NCI-H1048 (cell line): ENCODE data around the gene LRTM1.

ENCODE experiments used
- DNase-seq: peaks from one replicate; lab custom pipeline; 2025; lab: John Stamatoyannopoulos, UW

LRTM1 gene

DNA sequence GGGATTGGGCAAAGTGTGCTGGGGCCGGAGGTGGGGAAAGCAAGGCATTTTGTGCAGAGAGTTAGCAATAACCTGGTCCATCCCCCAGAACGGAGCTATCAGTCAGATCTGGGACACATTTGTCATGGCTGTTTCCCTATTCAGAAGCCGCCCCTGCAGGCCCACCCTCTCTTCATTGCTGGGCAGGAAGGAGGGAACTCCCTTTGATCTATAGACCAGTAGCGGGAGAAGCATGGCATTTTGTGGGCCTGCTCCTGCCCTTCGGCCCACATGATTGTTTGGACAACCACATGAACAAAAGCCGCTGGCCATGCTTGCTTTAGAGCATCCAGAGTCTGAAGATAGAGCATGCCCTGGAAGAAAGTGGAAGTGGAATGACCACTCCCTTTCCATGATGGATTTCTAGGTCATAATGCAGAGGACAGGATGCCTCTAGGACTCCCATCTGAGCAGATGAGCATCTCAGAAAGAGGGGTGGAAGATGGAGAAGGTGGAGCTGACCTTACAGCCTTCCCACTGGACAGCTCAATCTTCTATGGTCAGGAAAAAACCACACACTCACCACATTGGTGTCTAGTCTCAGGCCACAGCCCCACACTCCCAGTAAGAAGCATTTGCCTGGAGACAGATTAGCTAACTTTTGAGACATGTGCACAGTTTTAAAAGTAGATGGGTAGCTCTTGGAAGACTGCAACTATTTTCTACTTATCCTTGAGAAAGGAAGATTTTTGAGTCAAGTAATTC, 11.9 kb upstream of the LRTM1 start:
- no peak for DNase-seq

DNA sequence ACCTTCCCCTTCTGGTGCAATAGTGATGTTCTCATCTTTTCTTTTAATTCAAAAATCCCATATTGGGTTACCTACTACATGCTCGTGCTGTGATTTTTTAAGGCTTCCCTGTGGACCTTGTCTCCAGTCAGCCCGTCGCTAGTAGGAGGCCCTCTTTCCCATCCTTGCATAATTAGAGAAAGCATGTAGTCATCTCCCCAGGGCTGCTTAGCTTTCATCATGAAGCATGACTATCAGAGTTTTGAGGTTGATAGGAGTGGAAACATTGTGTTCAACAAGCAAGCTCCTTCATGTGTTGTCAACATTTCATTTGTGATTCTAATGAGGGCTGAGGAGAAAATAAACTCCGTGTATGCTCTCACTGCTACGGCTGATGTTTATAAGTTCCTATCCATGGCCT, 8.7 kb upstream of the LRTM1 start:
- no peak for DNase-seq

DNA sequence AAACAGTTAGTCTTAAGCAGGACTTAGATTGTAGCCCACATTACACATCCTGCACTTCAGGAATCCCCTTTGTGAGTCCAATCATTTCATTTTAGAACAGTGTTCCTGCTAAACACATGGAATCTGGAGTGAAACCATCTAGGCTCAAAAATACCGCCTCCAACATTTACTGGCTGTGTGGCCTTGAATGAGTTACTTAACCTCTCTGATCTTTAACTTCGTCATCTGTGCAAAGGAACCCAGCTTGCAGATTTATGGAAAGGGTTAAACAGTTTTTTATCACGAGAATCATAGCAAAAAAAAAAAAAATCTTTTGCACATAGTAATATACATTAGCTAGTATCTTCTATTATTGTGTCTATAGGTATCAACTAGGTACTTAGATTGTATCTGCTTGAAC, 8.0 kb upstream of the LRTM1 start:
- DNase-seq, result no peak

DNA sequence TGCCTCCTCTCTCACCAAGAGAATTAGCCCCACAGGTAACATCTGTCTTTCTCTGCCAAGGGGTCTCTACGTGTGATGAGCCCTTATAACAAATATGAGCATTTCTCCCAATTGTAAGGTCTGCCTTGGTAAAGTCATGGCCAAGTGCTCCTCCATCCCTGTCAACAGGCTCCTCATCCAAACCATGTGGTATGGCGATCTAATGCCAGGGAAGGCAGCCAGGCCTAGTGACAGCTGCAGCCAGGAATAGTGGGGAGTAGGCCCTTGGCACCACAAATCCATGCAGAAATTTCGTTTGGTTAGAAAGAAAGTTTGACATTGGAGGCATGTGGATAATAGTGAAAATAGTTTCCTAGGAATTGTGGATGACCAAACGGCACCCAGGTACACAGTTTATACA, 4.7 kb upstream of the LRTM1 start:
- no peak for DNase-seq

DNA sequence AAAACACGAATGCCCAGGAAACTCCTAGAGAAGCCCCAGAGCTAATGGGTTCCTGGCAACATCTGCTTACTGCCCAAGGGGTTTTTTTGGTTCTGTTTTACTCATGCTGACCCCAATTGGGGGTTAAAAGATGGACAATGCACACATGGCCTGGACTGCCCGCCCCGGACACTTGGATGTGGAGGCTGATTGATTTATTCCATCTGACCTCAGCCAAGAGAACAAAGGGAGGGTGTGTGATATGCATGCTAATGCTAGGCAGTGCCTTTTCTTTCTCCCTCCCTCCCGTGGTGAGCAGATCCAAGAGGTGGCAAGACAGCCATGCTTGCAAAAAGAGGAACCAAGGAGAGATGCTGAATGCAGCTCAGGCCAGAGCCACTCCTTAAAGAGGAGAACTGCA, 3.3 kb upstream of the LRTM1 start:
- DNase-seq, result no peak

DNA sequence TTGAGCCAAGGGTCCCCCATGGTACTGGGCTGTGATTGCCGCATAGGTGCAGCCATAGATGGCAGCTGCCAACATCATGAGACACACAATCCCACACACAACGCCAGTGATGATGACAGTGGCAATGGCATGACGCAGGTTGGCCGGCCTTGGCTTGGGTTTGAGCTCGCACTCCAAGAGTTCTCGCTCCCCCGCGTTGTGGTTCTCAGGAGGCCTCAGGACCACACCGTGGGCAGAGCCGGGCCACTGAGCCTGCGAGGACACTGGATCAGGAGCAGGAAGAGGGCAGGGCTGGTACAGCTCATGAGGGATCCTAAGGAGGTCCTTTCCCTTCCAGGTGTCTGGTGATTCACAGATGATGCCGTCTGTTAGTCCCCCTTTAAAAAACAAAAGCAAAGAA, 9.3 kb downstream of the LRTM1 start:
- DNase-seq, result no peak

DNA sequence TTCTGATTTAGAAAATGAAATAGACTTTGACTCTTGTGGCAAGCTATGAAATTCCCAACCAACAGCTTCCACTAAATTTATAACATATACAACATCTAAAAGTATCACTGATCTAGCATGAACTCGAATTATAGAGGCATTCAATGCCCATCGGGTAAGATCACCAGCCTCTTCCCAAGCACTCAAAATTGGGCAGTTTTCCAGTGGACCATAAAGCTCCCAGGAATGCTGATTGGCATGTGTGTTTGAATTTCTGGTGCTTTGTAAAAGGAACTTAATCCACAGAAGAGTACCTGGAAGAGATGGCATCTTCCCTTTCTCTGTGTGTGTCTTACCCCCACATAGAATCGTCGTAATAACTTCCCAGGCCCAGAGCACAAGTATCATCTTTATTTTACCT, 10.0 kb downstream of the LRTM1 start:
- no peak for DNase-seq

DNA sequence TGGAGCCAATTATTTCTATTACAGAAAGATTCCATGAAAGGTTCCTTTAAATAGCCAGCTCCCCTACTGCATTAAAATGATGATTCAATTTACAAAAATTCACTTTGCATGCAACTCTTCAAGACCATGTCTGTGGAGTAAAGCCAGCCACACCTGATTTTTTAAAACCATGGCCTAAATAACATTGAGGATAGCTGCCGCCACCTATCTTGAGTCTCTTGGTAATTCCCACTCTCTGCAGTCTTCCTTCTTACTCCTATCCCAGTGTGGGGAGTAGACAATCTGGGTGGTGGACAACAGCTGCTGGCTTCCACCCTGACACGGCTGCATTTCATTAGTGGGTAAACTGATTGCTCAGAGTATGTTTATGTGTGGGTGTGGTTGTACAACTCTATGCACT, 10.7 kb downstream of the LRTM1 start:
- no peak for DNase-seq

DNA sequence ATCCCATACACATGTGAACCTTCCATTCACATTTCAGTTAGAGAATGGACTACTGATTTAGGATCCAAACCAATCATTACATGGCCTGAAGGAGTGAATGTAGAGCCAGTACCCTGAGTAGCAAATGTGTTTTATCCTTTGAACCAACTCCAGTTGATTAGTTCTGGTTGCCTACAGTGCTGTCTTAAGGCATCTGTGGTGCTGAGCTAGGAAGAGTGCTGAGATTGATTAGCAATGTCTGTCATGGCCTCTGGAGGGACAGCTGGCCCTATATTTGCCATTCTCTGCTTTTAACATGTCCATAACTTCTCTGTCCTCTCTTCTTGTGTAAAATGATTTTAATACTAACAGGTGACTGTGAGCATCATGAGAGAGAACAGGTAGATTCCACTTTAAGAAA, 11.1 kb downstream of the LRTM1 start:
- no peak for DNase-seq

DNA sequence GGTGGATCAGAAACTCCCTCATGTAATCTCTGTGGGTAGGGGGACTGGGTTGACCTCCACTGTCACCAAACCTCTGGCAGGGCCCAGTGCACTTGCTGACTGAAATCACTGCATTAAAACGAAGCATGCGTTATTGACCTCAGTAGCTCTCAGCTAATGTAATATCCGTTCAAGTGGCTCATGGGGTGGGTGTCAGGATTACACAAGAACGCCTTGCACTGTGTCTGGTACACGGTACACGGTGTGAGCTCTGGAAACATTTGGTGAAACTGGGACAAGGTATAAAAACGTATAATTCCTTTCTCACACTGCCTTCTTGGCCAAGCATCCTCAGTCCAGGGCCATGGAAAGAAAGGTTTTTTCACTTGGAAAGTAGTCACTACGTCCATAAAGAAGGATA, 11.9 kb downstream of the LRTM1 start:
- DNase-seq, result no peak

DNA sequence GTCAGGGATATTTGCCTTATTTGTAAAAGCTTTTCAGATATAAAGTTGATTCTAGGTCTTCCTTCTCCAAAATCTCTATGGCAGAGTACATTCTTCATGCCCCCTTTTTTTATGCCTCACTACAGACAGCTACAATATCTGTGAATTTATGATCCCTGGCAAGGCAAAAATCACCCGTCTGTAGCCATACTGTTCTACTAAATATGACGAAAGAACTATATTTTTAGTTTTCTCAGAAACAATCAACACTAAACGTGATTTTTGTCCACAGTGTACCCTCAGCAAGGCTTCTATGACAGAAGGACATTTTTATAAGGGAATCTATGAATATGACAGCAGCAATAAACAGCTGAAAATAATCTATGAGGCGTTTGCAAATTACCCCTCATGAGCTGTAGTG, 12.7 kb downstream of the LRTM1 start:
- no peak for DNase-seq

DNA sequence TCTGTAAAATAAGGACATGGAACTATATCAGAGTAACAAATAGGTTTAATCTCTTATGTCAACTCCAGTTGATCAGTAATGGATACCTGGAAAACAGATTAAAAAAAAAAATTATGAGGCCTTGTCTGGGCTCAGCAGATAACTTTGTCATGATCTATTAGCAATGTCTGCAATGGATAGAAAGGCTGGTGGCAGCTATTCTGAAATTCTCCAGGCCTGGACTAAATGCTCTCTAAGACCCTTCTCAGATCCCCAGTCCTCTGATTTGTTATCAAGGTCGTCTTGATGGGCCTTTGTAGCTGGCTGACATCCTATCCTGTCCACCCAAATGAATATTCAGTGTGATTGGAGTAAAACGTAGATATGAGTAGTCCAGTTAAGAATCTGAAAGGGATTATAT, 13.7 kb downstream of the LRTM1 start:
- DNase-seq, result no peak

DNA sequence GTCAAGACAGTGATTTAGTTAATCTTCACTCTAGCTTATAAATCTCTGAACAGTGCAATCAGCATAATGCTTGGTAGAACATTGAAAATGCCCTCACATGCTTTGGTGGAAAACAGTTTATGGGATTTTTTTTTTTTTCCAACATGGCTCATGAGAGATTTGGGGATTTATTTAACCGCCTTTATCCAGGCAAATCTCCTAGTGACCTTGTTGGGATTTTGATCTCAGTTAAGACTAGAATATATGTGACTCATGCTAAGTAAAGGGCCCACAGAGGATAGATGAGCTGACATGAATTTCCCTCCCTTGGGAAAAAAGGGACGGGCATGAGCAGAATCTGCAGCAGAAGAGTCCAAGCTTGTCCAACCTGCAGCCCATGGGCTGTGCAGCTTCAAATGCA, 18.7 kb downstream of the LRTM1 start:
- DNase-seq, result no peak

DNA sequence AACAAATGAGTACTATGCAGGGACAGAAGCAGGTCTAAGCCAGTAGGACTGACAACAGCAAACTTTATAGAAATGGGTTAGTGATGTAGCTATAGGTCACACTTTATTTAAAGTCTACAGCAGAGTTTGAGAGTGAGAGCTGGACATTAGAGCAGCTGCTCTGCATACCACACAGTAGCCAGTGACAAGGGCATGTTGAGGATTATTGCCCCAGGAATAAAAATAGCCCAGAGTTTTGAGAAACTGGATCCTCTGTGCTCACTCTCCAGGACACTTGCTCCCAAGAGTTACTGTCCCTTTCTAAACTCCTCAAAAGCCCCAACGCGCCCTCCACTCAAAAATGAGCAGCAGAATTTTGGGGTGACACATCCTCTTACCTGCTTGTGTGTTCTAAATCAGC, 21.1 kb downstream of the LRTM1 start:
- no peak for DNase-seq

DNA sequence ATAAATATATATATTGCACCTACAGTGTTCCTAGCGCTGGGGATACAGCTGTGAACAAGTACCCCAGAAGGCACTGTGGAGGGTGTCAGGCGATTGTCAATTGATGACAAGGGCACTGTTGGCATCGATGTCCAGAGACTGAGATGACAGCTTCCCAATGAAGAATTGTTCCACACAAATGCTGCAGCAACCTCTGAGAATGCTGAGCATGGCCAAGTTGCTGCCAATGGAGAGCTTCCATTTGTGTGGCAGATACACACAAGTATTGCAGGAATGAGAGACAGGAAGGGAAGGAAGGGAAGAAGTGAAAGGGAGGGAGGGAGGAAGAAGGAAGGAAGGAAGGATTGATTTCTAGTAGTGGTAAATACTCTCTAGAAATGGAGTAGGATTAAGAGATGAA, 21.9 kb downstream of the LRTM1 start:
- no peak for DNase-seq

DNA sequence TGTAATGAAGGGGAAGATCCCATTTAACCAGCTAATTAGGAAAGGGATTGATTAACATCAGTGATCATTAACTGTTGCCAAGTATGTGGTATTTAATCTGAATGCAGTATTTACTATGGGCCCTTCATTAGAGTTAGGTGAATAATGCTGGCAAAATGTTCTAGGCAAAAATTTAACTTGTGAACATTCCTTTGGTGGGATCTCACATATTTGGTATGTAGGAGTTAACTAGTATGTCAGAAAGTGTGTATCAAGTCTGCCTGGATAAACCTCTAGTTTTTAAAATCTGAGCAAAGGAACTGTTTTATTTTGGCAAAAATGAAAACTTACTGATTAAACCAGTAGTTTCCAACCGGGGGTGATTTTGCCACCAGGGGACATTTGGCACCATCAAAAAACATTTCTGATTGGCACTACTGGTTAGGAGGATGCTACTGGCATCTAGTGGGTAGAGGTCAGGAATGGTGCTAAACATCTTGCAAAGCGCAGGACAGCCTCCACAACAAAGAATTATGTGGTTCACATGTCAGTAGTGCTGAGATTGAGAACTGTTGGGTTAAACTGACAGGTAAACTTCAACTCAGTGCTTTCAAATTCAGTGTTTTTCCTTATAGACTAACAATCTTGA, 22.5 kb downstream of the LRTM1 start:
- DNase-seq, result no peak

DNA sequence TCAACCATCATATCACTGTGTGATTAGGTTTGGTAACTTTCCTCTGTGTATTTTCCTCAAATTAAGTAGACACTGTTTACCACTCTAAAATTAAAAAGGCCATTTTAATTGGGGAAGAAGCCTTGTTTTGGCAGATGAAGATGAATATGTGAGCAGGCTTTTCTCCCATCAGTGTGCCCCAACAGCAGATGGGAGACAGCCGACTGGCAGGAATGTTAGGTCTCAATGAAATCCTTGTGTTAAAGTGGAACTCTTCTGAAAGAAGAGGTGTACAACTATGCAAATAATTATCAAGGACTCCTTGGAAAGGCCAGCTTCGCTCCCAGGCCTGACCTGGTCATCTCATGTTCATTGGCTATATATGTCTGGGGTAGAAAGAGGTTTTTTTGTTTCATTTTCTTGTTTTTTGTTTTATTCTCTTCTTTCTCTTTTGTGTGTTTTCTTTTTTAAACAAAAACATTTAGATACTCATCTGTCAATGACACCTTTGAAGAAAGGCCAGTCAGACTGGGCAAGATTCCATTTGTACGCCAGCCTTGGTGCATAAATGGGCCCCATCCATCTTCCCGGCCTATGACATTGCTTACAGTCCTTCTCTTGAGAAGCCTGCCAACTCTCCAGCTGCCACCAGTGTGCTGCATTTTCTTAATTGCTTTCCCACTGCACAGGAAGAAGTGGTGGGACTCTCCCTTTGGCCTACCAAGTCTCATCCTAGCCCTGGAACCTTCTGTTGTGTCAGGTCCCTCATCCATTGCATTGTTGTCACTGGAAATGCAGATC, 25.8 kb downstream of the LRTM1 start:
- DNase-seq, result no peak

DNA sequence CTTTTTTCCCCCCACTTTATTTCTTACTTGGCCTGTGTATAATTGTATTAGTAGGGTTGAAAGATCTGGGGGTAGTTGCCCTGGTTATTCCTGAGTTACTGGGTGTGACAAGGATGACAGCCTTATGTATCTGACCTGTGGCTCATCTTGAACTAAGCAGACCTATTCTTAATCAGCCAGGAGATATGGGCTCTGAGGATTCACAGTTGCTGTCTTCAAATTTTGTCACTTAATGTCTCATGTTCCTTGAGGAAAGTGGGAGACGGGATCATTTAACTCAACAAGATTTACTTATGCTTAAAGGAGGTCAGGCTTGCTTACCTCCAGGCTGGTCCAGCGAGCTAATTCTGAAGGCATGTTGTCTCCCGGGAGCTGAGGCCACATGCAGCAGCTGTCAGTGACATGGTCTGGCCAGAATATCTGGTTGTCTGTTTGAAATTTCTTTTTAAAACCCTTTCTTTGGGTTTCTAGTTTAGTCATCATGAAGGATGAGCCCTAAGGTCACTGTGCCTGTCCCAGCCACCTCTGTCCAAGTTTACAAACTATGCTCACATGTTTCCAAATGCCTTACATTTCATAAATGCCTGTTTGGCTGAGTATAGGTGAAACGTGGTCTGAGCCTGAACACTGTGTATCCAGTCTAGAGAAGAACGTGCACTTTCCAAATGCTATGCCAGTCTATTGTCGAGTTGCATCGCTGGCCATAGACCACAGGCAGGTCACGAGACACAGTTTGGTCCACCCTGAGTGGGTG, 26.8 kb downstream of the LRTM1 start:
- DNase-seq, result no peak

DNA sequence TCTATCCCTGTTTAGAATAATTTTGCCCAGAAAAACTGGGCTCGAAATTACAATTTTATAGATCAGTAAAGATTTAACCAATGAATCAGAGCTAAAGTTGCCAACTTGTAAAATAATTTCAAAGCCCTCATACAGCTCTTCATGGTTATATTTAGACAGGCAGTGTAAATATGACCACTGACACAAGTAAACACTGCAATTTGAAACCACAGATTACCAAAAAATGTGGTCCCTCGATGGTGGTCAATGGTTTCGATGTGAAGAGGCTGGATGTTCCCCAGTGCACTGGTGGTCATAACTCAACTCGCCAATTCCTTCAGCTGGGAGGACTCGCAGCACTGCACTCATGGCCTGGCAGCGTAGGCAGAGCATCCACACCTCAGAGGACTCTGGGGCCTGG, 28.6 kb downstream of the LRTM1 start:
- DNase-seq, result no peak

DNA sequence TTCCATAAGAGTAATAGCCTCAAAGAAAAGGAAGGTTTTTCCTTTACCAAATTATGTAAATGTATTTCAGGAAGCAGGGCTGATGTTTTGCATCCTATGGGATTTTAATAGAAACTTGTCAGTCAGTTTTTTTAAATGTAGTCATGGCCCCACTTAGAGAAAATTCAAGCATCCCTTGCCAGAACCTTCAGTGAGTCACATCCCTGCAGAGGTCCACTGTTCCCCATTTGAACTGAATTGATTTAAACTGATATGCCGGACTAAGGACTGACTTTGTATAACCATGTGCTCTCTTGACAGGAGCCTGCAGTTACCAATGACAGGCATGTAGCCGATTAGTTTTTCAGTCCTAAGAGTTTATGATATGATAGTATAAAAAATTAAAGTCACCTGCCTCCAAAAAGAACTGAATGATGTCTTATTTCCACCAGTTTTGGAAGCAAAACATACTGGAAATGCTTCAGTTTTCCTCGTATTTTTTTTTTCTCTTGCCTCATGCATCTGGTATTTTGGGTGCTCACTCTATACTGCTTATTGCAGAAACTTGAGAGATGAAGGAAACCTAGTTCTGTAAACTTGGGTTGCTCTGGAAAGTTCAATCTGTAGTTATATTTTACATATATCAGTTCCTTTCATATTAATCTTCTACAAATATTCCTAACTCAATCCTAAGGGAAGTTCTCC, 30.7 kb downstream of the LRTM1 start:
- DNase-seq, result no peak

DNA sequence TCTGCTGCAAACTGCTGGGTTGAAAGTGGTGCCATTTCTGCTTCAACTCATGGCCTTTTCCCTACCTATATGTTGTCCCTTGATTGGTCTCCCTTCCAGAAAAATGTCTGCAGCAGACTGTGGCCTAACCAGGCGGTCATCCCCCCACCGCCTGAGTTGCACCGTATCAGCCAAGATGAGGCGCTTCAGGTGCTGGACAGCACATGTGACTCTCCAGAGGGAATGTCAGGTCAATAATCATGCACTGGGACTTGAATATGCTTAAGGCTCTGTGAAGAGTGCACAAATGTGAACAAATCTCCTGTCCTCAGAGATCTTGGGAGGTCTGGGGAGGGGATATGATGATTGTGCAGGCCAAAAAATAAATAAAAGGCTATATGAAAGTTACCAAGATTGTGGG, 32.2 kb downstream of the LRTM1 start:
- no peak for DNase-seq

DNA sequence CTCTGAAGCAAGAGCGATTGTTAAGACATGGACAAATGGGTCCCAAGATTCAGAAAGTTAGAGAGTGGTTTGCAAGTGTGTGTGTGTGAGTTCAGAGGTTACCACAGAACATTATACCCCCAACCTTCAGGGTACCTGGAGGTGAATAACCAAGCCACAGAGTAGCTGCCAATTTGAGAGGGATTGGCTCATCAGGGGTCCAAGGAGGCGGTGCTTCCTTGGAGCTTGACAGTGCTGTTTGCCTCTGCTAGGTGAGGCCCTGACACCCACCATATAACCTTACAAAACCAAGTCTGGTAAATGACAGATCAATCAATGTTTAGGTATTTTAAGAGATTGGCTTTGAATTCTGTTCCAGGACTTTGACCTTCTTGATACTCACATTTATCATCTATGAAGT, 35.7 kb downstream of the LRTM1 start:
- no peak for DNase-seq
